A673 (cell line): Measurements from ENCODE around the gene BACH2. TPM values are rescaled to one million over a fixed set of nuclear protein-coding genes. Genes with fewer than 3 reads are reported as not detected.

Experiments
- BruUV-seq: library from RNA; stranded (reverse); fragments of 400-500 nt; replicated peaks from 2 replicates; lab custom pipeline; 2021; lab: Mats Ljungman, UMichigan
- CTCF ChIA-PET: fragments of 300-600 bp; sonication (Branson Sonifier 250); formaldehyde crosslinking; loops from one replicate; lab custom pipeline; 2022; ENCODE audit warnings: antibody characterized with exemption; lab: Charles Lee
- POLR2A ChIA-PET: fragments of 300-600 bp; sonication (Branson Sonifier 250); formaldehyde crosslinking; loops from one replicate; lab custom pipeline; 2022; ENCODE audit warnings: antibody characterized with exemption; ENCODE audit not compliant: low non-redundant PET; lab: Charles Lee
- DNase-seq: peaks from one replicate; pipeline ENCODE4 v3.0.0-alpha.2; 2015; ENCODE audit warnings: low spot score
- H3K27ac ChIP-seq: fragments of 200-600 bp; sonication (generic); 2 replicates; pipeline ENCODE4 v1.5.1; 2016; ENCODE audit warnings: mixed run types, low read depth, mild to moderate bottlenecking, mixed read lengths, antibody characterized with exemption, low read length; ENCODE audit not compliant: poor library complexity, severe bottlenecking
- H3K27me3 ChIP-seq: fragments of 200-600 bp; sonication (generic); replicated peaks from 2 replicates; pipeline ENCODE4 v1.6.1; 2017; ENCODE audit warnings: mixed run types, low read depth, mild to moderate bottlenecking, mixed read lengths, antibody characterized with exemption, low read length; ENCODE audit not compliant: insufficient read depth, poor library complexity
- H3K36me3 ChIP-seq: fragments of 200-600 bp; sonication (generic); 2 replicates; pipeline ENCODE4 v1.6.1; 2016; ENCODE audit warnings: mixed run types, mild to moderate bottlenecking, mixed read lengths, antibody characterized with exemption, low read length; ENCODE audit not compliant: insufficient read depth, poor library complexity, severe bottlenecking
- H3K4me1 ChIP-seq: fragments of 200-600 bp; sonication (generic); 2 replicates; pipeline ENCODE4 v1.6.1; 2017; ENCODE audit warnings: mixed run types, mild to moderate bottlenecking, mixed read lengths, antibody characterized with exemption, low read length; ENCODE audit not compliant: insufficient read depth, poor library complexity, severe bottlenecking
- H3K4me3 ChIP-seq: fragments of 200-600 bp; sonication (generic); 2 replicates; pipeline ENCODE4 v1.5.1; 2016; ENCODE audit warnings: low read depth, mixed run types, mild to moderate bottlenecking, mixed read lengths, low read length; ENCODE audit not compliant: poor library complexity, severe bottlenecking
- H3K9me3 ChIP-seq: fragments of 200-600 bp; sonication (generic); 2 replicates; pipeline ENCODE4 v1.6.1; 2016; ENCODE audit warnings: mixed run types, low read depth, mild to moderate bottlenecking, mixed read lengths, antibody characterized with exemption, low read length; ENCODE audit not compliant: poor library complexity, severe bottlenecking
- EZH2 ChIP-seq: fragments of 200-600 bp; sonication (generic); IDR thresholded peaks from 2 replicates; pipeline ENCODE4 v1.6.1; 2017; ENCODE audit warnings: borderline replicate concordance, low read depth, mild to moderate bottlenecking, mixed read lengths, antibody characterized with exemption, low read length; ENCODE audit not compliant: poor library complexity, severe bottlenecking
- intact Hi-C: fragments of 100-400 bp; cut with micrococcal nuclease; formaldehyde crosslinking; loops from one replicate; pipeline ENCODE4 v1.10.0; 2022; ENCODE audit not compliant: unreplicated experiment
- total RNA-seq: library from RNA; stranded (reverse); gene quantifications from 2 replicates; pipeline ENCODE4 v1.2.3, GENCODE V29; 2021
- TF ChIP-seq, protein P1 (sequence below): fragments of 300-800, 200-600 bp; sonication (generic); conservative IDR thresholded peaks from 2 replicates; pipeline ENCODE4 v1.5.1; 2017; ENCODE audit warnings: low read depth, mild to moderate bottlenecking, antibody characterized with exemption, low read length, moderate library complexity, mixed read lengths

The BACH2 gene
- total RNA-seq, 1 experiment from 2014 or later, result 0.37 TPM

DNA sequence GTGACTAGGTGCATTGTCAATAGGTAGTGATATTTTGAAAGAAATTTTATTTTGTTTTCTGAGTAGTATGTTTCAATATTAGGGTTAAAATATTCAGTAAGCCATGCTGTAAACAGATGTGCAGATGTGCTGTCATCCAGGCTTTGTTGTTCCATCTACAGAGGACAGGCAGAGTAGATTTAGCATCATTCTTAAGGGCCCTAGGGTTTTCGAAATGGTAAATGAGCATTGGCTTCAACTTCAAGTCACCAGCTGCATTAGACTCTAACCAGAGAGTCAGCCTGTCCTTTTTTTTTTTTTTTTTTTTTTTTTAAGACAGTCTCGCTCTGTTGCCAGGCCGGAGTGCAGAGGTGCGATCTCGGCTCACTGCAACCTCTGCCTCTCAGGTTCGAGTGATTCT, 27.1 kb upstream of the BACH2 start:
- intact Hi-C loops, result no loop called here
- Histone ChIP-seq H3K27me3 (peaks cover 20% of the 10 kb centered on the region), H3K27ac (no peak overlapping the region), H3K9me3 (no peaks in the 10 kb centered on the region), H3K36me3 (no peaks in the 10 kb centered on the region), H3K4me3 (no peak overlapping the region), H3K4me1 (peaks cover 5% of the 10 kb centered on the region)
- DNase-seq, result no peak
- ChIA-PET POLR2A (no interaction called here), CTCF (interaction anchor here (0.6 kb wide), 1 partner anchor 538 kb away, joined by 5 read pairs; no protein-coding TSS in a partner anchor)
- TF ChIP-seq EZH2, result no peak
- TF ChIP-seq, protein P1, sequence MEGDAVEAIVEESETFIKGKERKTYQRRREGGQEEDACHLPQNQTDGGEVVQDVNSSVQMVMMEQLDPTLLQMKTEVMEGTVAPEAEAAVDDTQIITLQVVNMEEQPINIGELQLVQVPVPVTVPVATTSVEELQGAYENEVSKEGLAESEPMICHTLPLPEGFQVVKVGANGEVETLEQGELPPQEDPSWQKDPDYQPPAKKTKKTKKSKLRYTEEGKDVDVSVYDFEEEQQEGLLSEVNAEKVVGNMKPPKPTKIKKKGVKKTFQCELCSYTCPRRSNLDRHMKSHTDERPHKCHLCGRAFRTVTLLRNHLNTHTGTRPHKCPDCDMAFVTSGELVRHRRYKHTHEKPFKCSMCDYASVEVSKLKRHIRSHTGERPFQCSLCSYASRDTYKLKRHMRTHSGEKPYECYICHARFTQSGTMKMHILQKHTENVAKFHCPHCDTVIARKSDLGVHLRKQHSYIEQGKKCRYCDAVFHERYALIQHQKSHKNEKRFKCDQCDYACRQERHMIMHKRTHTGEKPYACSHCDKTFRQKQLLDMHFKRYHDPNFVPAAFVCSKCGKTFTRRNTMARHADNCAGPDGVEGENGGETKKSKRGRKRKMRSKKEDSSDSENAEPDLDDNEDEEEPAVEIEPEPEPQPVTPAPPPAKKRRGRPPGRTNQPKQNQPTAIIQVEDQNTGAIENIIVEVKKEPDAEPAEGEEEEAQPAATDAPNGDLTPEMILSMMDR, result no peak
- no TSS peak for BruUV-seq

DNA sequence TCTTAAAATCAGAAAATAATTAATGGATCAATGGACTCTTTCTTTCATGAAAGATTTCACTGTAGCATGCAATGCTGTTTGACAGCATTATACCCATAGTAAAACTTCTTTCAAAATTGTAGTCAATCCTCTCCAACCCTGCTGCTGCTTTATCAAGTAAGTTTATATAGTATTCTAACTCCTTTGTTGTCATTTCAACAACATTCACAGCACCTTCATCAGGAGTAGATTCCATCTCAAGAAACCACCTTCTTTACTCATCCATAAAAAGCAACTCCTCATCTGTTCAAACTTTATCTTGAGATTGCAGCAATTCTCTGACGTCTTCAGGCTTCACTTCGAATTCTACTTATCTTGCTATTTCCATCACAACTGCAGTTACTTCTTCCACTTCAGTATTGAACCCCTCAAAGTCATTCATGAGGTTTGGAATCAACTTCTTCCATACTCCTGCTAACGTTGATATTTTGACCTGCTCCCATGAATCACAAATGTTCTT, 26.4 kb upstream of the BACH2 start:
- no peak for DNase-seq
- Histone ChIP-seq H3K27me3 (peaks cover 23% of the 10 kb centered on the region), H3K36me3 (no peaks in the 10 kb centered on the region), H3K9me3 (no peaks in the 10 kb centered on the region), H3K4me3 (no peak overlapping the region), H3K27ac (no peak overlapping the region), H3K4me1 (no peaks in the 10 kb centered on the region)
- ChIA-PET POLR2A (no interaction called here), CTCF (interaction anchor here (0.6 kb wide), 1 partner anchor 538 kb away, joined by 5 read pairs; no protein-coding TSS in a partner anchor)
- BruUV-seq, result no TSS peak
- intact Hi-C loops, result no loop called here
- no peak for TF ChIP-seq EZH2
- TF ChIP-seq, protein P1, result no peak

DNA sequence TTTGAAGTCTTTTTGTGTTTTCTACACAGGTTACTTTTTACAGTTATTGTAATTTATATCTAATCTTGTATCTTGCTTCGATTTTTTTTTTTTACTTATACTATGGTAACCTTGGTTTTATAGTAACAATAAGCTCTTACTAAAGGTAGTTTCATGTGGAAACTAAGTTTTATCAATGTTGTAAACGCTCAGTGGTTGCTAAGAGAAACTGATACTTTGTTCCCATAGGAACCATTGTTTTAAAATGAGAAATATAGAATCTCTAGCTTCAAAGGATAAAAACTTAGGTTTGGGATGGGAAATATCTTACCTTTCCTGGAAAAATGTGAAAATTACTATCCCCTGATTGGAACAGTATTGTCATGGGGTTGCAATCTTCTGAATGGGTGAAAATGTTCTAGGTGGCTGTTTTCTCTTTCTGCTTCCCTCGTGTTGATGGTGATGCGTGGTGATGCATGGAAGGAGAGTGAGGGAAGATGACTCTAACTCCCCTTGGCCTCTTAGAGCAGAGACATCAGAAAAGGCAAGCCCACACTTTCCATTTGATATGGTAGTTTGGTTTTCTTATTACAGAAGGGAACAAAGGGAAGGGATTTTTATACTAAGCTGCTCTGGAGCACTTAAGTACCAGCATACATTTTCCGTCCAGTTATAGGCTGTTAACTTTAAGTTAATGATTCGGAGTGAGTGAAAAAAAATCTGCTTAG, 23.5 kb upstream of the BACH2 start:
- H3K27ac ChIP-seq, result no peak overlapping the region
- no TSS peak for BruUV-seq

More for the DNA sequence above, 23.5 kb upstream of the BACH2 start:
- POLR2A ChIA-PET, result no interaction called here
- no peak overlapping the region for H3K4me3 ChIP-seq
- intact Hi-C loops, result no loop called here
- TF ChIP-seq EZH2, result no peak
- TF ChIP-seq, protein P1, result no peak
- H3K27me3 ChIP-seq, result peaks cover 38% of the 10 kb centered on the region
- H3K9me3 ChIP-seq, result no peaks in the 10 kb centered on the region
- no peaks in the 10 kb centered on the region for H3K4me1 ChIP-seq
- DNase-seq, result no peak
- H3K36me3 ChIP-seq, result no peaks in the 10 kb centered on the region
- CTCF ChIA-PET, result no interaction called here
